Ovary (tissue), 9 donors: ENCODE data around the gene GPC6. TPM values are rescaled to one million over a fixed set of nuclear protein-coding genes. Genes with fewer than 3 reads are reported as not detected.

ENCODE experiments used
- DNase-seq, 5 donors: peaks; one replicate each; pipeline ENCODE4 v3.0.0-alpha.2; 2019 to 2020
- H3K27ac ChIP-seq, 2 donors: fragments of 200-600 bp; one replicate each; pipeline versions ENCODE4 v1.5.1 to v1.8.0; 2019 to 2022
- H3K27me3 ChIP-seq: fragments of 200-600 bp; one replicate; pipeline ENCODE4 v1.8.0; 2022
- H3K36me3 ChIP-seq: fragments of 200-600 bp; sonication (generic); one replicate; pipeline ENCODE4 v1.5.1; 2019
- H3K4me1 ChIP-seq: one replicate; pipeline ENCODE4 v1.8.1; 2013; ENCODE audit warnings: mild to moderate bottlenecking, moderate library complexity; ENCODE audit not compliant: insufficient read depth
- H3K4me3 ChIP-seq: fragments of 200-600 bp; sonication (generic); one replicate; pipeline ENCODE4 v1.5.1; 2017
- H3K9me3 ChIP-seq, 2 donors: fragments of 200-600 bp in 1 of 2; sonication (generic) in 1 of 2; one replicate each; pipeline versions ENCODE4 v1.5.1 to v1.8.1; 2013 to 2019; ENCODE audit warnings: mild to moderate bottlenecking in 1 of 2, moderate library complexity in 1 of 2
- CTCF ChIP-seq, 3 donors: fragments of 450-650 bp in 2 of 3; fragments of 200-600 bp in 1 of 3; IDR thresholded peaks; one replicate each; pipeline versions ENCODE4 v1.5.1 to v1.8.0; 2016 to 2022; ENCODE audit warnings: antibody characterized with exemption in 3 of 3, mild to moderate bottlenecking in 1 of 3
- EP300 ChIP-seq: sonication (generic); formaldehyde crosslinking; IDR thresholded peaks from one replicate; pipeline ENCODE4 v1.6.1; 2017; ENCODE audit warnings: antibody characterized with exemption
- POLR2A ChIP-seq: fragments of 450-650 bp; IDR thresholded peaks from one replicate; pipeline ENCODE4 v1.6.1; 2017; ENCODE audit warnings: antibody characterized with exemption, mild to moderate bottlenecking, moderate library complexity
- WGBS, 3 donors: extraction: QIAGEN DNeasy Blood & Tissue Kit in 1 of 3; methylation state at CpG; one replicate each; pipeline versions ENCODE4 v1.1.5 to v1.1.7; 2013 to 2017; 5-methylcytosine and 5-hydroxymethylcytosine counted together
- intact Hi-C, 4 donors: fragments of 100-400 bp; cut with DNase I; formaldehyde crosslinking; loops; one replicate each; pipeline versions ENCODE4 v1.11.0 to v1.15.1; 2022 to 2023
- polyA plus RNA-seq, 2 donors: library from polyadenylated mRNA; stranded (reverse); fragments of 200-250 nt in 1 of 2; fragments of 350-450 nt in 1 of 2; fragmentation: Illumina TruSeq in 1 of 2; extraction: RNeasy Lipid Tissue Mini Kit (QIAGEN cat#74804) in 1 of 2; gene quantifications; one replicate each; pipeline ENCODE4 v1.2.3, GENCODE V29; 2013 to 2014
- total RNA-seq, 7 donors: library from RNA; depleted of rRNA in 2 of 7; stranded (reverse); fragments of >200 nt in 2 of 7; fragmentation: NEBNext Ultra II Directional in 3 of 7; extraction: Animal tissue kit (Norgen Biotek cat#: 25700) in 3 of 7; gene quantifications; one replicate each; pipeline versions ENCODE4 v1.1.0 to v1.2.4, GENCODE V29; 2016 to 2023
- donor health status: DM: no; HTN: no; CAD: no; lungs with moderate emphysema.
- donor health status: DM: no; HTN: no; CAD: no.
- donor health status: Bipolar disorder and iron deficiency.
- donor health status: DM: yes; HTN: yes; CAD: no.
- donor health status: DM: no; HTN: no; CAD: no.
- donor health status: DM: yes; HTN: yes; CAD: no.

The GPC6 gene
- total and polyA plus RNA-seq, 9 donors = 4.3 to 22.3 (median 17.9) TPM

GRCh38 chr13:94175076-94175475 lies 948.5 kb downstream of the GPC6 start:
- DNase-seq = no peak
- Histone ChIP-seq H3K27ac (no peak overlapping the region), H3K4me3 (no peak overlapping the region), H3K27me3 (no peaks in the 10 kb centered on the region), H3K9me3 (no peaks in the 10 kb centered on the region), H3K4me1 (no peaks in the 10 kb centered on the region), H3K36me3 (no peaks in the 10 kb centered on the region)
- intact Hi-C loops = no loop called here
- TF ChIP-seq EP300 (no peak), CTCF (IDR thresholded peaks at IDR 0.05) (no peak), POLR2A (no peak)
- WGBS, 3 donors = 97 to 100% (median 100%) methylated on average over 1 of the region's 1 CpG

GRCh38 chr13:94176561-94176960 lies 950.0 kb downstream of the GPC6 start:
- Histone ChIP-seq H3K4me1 (no peaks in the 10 kb centered on the region), H3K27me3 (no peaks in the 10 kb centered on the region), H3K4me3 (no peak overlapping the region), H3K27ac (no peak overlapping the region), H3K36me3 (no peaks in the 10 kb centered on the region), H3K9me3 (no peaks in the 10 kb centered on the region)
- no peak for DNase-seq
- 59 to 63% (median 62%) methylated on average over 4 of the region's 4 CpGs for WGBS, 3 donors
- intact Hi-C loops = no loop called here
- TF ChIP-seq EP300 (no peak), POLR2A (no peak), CTCF (IDR thresholded peaks at IDR 0.05) (no peak)

GRCh38 chr13:94177041-94177440 lies 950.4 kb downstream of the GPC6 start:
- no peaks in the 10 kb centered on the region for H3K4me1 ChIP-seq
- TF ChIP-seq CTCF (IDR thresholded peaks at IDR 0.05) (no peak), POLR2A (no peak), EP300 (no peak)
- no peak overlapping the region for H3K4me3 ChIP-seq
- H3K9me3 ChIP-seq = no peaks in the 10 kb centered on the region
- no peaks in the 10 kb centered on the region for H3K36me3 ChIP-seq
- no peaks in the 10 kb centered on the region for H3K27me3 ChIP-seq
- WGBS, 3 donors = 60 to 68% (median 60%) methylated on average over 2 of the region's 2 CpGs
- H3K27ac ChIP-seq = no peak overlapping the region
- DNase-seq = no peak
- intact Hi-C loops = no loop called here

DNA sequence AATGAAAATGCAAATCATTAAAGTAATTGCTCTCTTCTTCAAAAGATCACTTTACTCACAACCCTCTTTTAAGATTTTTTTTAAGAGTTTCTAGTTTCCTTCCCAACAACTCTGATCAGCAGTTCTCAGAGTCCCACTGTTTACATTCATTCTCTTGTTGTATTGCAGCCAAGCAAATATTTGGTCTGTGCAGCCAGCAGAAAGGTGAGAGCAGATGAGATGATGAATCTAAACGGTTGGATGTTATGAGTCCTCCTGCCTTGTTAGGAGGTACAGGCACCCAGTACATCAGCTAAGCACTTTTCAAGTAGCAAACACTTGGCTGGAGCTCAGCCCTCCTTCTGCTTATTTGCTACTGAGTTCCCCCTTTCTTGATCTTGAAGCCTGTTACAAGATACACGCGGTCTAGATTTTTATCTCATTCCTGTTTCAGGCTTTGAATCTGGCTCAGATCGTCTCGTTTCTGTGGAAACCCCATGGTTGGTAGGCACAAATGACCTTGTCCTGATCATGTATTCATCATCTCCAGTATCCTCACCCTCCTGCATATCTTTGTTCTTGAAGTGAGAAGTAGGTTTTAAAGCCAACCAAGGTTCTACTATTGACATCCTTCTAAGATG lies 952.1 kb downstream of the GPC6 start:
- Histone ChIP-seq H3K36me3 (no peaks in the 10 kb centered on the region), H3K4me3 (no peak overlapping the region), H3K27me3 (no peaks in the 10 kb centered on the region), H3K27ac (no peak overlapping the region), H3K4me1 (no peaks in the 10 kb centered on the region), H3K9me3 (no peaks in the 10 kb centered on the region)
- intact Hi-C loops = no loop called here
- TF ChIP-seq POLR2A = no peak
- no peak for TF ChIP-seq EP300
- no peak for TF ChIP-seq CTCF (IDR thresholded peaks at IDR 0.05)
- DNase-seq = no peak
- 50 to 72% (median 50%) methylated on average over 5 of the region's 5 CpGs for WGBS, 3 donors
